ENCODE measurements around the gene CEP83. TPM values are rescaled to one million over a fixed set of nuclear protein-coding genes. Genes with fewer than 3 reads are reported as not detected.

Gene CEP83
- total RNA-seq, 1 donor from 2014 or later = 9.8 TPM

GRCh38 chr12:94500831-94501567 lies 41.3 kb upstream of the CEP83 start:
- intact Hi-C loops (cut with micrococcal nuclease) = no loop called here
- H3K9me3 ChIP-seq (replicated peaks) = peaks cover 9% of the 10 kb centered on the region
- H3K4me3 ChIP-seq = no peak overlapping the region
- no peaks in the 10 kb centered on the region for H3K36me3 ChIP-seq
- H3K27ac ChIP-seq (replicated peaks) = no peak overlapping the region
- no peak for DNase-seq
- TF ChIP-seq, protein P1, sequence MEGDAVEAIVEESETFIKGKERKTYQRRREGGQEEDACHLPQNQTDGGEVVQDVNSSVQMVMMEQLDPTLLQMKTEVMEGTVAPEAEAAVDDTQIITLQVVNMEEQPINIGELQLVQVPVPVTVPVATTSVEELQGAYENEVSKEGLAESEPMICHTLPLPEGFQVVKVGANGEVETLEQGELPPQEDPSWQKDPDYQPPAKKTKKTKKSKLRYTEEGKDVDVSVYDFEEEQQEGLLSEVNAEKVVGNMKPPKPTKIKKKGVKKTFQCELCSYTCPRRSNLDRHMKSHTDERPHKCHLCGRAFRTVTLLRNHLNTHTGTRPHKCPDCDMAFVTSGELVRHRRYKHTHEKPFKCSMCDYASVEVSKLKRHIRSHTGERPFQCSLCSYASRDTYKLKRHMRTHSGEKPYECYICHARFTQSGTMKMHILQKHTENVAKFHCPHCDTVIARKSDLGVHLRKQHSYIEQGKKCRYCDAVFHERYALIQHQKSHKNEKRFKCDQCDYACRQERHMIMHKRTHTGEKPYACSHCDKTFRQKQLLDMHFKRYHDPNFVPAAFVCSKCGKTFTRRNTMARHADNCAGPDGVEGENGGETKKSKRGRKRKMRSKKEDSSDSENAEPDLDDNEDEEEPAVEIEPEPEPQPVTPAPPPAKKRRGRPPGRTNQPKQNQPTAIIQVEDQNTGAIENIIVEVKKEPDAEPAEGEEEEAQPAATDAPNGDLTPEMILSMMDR (IDR thresholded peaks at IDR 0.05; ENCODE audit: borderline replicate concordance) = no peak
- no peaks in the 10 kb centered on the region for H3K4me1 ChIP-seq
- no peaks in the 10 kb centered on the region for H3K27me3 ChIP-seq (ENCODE audit: low read depth)

DNA sequence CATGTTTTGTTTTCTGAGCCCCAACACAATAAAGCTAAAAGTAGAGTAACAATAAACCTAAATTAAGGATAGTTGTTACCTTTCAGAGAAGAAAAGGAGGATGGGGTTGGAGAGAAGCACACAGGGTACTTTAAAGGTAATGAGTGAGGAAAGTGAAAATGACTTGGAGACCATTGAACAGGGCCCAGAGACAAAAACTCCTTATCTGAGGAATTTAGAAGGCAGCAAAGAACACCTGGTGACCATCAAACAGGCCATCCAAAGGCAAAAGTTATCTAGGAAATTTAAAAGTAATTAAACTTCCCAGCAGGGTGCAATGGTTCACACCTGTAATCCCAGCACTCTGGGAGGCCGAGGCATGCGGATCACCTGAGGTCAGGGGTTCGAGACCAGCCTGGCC lies 39.0 kb upstream of the CEP83 start:
- no peaks in the 10 kb centered on the region for H3K36me3 ChIP-seq
- no peaks in the 10 kb centered on the region for H3K4me1 ChIP-seq
- DNase-seq = no peak
- TF ChIP-seq, protein P1 (IDR thresholded peaks at IDR 0.05; ENCODE audit: borderline replicate concordance) = no peak
- no peak overlapping the region for H3K4me3 ChIP-seq
- no peaks in the 10 kb centered on the region for H3K27me3 ChIP-seq (ENCODE audit: low read depth)
- intact Hi-C loops (cut with micrococcal nuclease) = no loop called here
- H3K27ac ChIP-seq (replicated peaks) = no peak overlapping the region
- H3K9me3 ChIP-seq (replicated peaks) = peaks cover 9% of the 10 kb centered on the region

- DNase-seq = no peak
- Histone ChIP-seq H3K27me3 (ENCODE audit: low read depth) (no peaks in the 10 kb centered on the region), H3K27ac (replicated peaks) (no peak overlapping the region), H3K9me3 (replicated peaks) (peaks cover 9% of the 10 kb centered on the region), H3K4me3 (no peak overlapping the region), H3K36me3 (no peaks in the 10 kb centered on the region), H3K4me1 (no peaks in the 10 kb centered on the region)
- intact Hi-C loops (cut with micrococcal nuclease) = no loop called here
- TF ChIP-seq, protein P1 (IDR thresholded peaks at IDR 0.05; ENCODE audit: borderline replicate concordance) = no peak
Measured at GRCh38 chr12:94498073-94498472, 38.4 kb upstream of the CEP83 start.

DNA sequence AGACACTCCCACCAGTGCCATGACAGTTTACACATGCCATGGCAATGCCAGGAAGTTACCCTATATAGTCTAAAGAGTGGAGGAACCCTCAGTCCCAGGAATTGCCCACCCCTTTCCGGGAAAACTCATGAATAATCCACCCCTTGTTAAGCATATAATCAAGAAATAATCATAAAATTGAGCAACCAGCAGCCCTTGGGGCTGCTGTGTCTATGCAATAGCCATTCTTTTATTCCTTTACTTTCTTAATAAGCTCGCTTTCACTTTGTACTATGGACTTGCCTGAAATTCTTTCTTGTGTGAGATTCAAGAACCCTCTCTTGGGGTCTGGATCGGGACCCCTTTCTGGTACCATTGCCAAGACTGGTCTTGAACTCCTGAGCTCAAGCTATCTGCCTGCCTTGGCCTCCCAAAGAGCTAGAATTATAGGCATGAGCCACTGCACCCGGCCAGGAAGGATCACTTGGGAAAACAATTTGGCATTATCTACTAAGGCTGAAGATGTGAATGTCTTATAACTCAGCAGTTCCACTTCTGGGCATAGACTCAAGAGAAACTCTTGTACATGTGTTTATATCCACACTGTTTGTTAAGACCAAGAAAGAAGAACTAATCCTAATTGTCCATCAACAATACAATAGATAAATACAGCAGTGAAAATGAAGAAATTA lies 35.9 kb upstream of the CEP83 start:
- Histone ChIP-seq H3K4me1 (no peaks in the 10 kb centered on the region), H3K36me3 (no peaks in the 10 kb centered on the region), H3K27ac (replicated peaks) (no peak overlapping the region), H3K4me3 (no peak overlapping the region), H3K9me3 (replicated peaks) (no peaks in the 10 kb centered on the region), H3K27me3 (ENCODE audit: low read depth) (no peaks in the 10 kb centered on the region)
- TF ChIP-seq, protein P1 (IDR thresholded peaks at IDR 0.05; ENCODE audit: borderline replicate concordance) = no peak
- intact Hi-C loops (cut with micrococcal nuclease) = no loop called here
- no peak for DNase-seq

- TF ChIP-seq, protein P1 (IDR thresholded peaks at IDR 0.05; ENCODE audit: borderline replicate concordance) = no peak
- Histone ChIP-seq H3K27me3 (ENCODE audit: low read depth) (no peaks in the 10 kb centered on the region), H3K27ac (replicated peaks) (no peak overlapping the region), H3K4me3 (no peak overlapping the region), H3K36me3 (no peaks in the 10 kb centered on the region), H3K9me3 (replicated peaks) (no peaks in the 10 kb centered on the region), H3K4me1 (no peaks in the 10 kb centered on the region)
- no peak for DNase-seq
- intact Hi-C loops (cut with micrococcal nuclease) = no loop called here
Measured at GRCh38 chr12:94491489-94491888, 31.8 kb upstream of the CEP83 start.
